Omental fat pad (tissue), 4 donors: ENCODE results near the gene CCDC3. TPM values are rescaled to one million over a fixed set of nuclear protein-coding genes. Genes with fewer than 3 reads are reported as not detected.

Source experiments
- ATAC-seq: fragments of 150-250 bp; one replicate; pipeline ENCODE4 v1.9.1; 2016; ENCODE audit warnings: mild to moderate bottlenecking, moderate library complexity; ENCODE audit not compliant: low FRiP score
- DNase-seq: peaks from one replicate; pipeline ENCODE4 v3.0.0-alpha.2; 2019; ENCODE audit warnings: low spot score
- total RNA-seq, 4 donors: library from RNA; depleted of rRNA; stranded (reverse); fragments of >200 nt; gene quantifications; one replicate each; pipeline ENCODE4 v1.1.0, GENCODE V29; 2016
- TF ChIP-seq, protein P1 (sequence below), 3 donors: fragments of 450-650 bp; IDR thresholded peaks; one replicate each; pipeline ENCODE4 v1.5.1; 2016 to 2017; ENCODE audit warnings: antibody characterized with exemption in 3 of 3, mild to moderate bottlenecking in 3 of 3, moderate library complexity in 2 of 3

Gene CCDC3
- total RNA-seq, 4 donors from 2014 or later = 23.5 to 77.8 (median 39.1) TPM

DNA sequence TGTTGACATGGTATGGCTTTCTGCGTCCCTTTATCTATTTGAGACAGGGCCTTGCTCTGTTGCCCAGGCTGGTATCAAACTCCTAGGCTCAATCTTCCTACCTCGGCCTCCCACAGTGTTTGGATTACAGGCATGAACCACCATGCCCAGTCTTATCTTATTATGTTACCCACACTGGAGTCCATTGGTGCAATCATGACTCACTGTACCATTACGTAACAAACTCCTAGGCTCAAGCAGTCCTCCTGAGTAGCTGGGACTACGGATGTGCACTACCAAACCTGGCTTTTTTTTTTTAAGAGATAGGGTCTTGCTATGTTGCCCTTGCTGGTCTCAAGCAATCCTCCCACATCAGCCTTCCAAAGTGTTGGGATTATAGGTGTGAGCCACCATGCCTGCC is 66.7 kb downstream of the CCDC3 start:
- no peak for DNase-seq
- no peak for ATAC-seq
- TF ChIP-seq, protein P1, sequence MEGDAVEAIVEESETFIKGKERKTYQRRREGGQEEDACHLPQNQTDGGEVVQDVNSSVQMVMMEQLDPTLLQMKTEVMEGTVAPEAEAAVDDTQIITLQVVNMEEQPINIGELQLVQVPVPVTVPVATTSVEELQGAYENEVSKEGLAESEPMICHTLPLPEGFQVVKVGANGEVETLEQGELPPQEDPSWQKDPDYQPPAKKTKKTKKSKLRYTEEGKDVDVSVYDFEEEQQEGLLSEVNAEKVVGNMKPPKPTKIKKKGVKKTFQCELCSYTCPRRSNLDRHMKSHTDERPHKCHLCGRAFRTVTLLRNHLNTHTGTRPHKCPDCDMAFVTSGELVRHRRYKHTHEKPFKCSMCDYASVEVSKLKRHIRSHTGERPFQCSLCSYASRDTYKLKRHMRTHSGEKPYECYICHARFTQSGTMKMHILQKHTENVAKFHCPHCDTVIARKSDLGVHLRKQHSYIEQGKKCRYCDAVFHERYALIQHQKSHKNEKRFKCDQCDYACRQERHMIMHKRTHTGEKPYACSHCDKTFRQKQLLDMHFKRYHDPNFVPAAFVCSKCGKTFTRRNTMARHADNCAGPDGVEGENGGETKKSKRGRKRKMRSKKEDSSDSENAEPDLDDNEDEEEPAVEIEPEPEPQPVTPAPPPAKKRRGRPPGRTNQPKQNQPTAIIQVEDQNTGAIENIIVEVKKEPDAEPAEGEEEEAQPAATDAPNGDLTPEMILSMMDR (IDR thresholded peaks at IDR 0.05) = no peak

DNA sequence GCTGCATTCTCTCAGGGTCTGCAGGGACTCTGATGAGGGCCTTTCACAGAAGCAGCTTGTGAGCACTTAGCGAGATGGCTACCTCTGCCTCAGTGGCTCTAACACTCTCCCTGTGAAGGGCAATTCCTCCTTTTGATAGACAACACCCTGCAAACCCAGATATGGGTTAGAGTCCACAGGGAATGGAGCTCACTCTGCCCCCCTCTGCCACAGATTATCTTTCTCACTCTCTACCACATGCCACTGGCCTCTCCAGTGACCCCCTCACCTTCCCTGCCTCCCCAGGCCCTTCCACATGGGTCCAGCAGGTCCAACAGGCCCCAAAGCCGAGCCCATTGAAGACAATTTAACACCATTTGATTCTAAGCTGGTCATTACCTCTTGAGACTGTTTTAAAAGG is 72.1 kb downstream of the CCDC3 start:
- ATAC-seq (no peak), DNase-seq (no peak)
- TF ChIP-seq, protein P1 (IDR thresholded peaks at IDR 0.05) = no peak

DNA sequence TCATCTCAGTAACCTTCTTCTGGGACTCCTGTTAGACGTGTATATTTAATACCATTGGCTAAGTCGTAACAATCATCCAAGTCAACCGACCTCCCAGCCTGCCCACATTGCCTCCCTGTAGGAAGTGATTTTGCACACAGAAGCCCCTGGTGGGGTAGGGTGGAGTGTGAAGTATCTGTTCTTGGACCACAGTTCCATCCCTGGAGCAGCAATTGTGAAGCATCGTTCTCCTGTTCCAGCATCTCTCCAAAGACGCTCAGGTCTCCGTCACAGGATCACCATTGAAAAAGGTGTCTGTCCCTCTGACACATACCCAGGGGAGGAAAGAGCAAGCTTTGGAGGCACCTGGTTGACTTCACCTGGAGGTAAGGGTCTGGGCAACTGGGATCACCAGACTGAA is 72.9 kb downstream of the CCDC3 start:
- TF ChIP-seq, protein P1 (IDR thresholded peaks at IDR 0.05) = no peak
- ATAC-seq (no peak), DNase-seq (no peak)

DNA sequence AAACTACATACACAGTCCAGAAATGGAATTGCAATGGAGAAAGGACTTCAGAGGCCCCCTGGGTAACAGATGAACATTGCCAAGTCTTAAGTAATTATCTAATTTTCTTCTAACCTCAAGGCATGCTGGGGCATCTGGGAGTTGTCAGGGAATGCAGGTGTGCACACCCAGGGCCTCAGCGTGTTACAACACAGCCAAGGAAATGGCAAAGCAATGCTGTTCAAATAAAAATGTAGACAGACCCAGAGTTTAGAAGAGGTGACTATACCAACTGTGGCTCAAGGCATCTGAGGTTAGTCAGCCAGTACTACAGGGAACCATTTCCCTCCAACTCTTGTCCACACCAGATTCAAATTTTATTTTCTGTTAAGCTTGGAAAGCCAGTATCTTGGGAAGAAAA is 73.6 kb downstream of the CCDC3 start:
- no peak for DNase-seq
- no peak for ATAC-seq
- TF ChIP-seq, protein P1 (IDR thresholded peaks at IDR 0.05) = no peak

DNA sequence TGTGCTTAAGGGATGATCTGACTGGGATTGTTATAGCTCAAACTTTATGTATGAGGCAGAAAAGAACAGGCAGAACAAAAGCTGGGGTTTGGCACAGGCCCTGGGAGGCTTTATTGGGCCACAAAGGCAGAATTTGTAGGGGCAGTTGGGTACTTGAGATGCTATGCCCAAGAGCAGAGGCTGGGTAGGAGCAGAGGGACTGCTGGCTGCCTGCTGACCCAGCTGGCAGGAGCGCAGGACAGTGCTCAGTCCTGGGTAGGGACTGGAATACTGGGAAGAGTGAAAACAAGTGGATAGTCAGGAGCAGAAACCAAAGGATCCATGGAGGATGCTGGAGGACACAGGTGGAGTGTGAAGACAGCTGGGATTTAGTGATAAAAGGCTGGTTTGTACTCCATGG is 75.7 kb downstream of the CCDC3 start:
- no peak for DNase-seq
- ATAC-seq = no peak
- TF ChIP-seq, protein P1 (IDR thresholded peaks at IDR 0.05) = no peak

DNA sequence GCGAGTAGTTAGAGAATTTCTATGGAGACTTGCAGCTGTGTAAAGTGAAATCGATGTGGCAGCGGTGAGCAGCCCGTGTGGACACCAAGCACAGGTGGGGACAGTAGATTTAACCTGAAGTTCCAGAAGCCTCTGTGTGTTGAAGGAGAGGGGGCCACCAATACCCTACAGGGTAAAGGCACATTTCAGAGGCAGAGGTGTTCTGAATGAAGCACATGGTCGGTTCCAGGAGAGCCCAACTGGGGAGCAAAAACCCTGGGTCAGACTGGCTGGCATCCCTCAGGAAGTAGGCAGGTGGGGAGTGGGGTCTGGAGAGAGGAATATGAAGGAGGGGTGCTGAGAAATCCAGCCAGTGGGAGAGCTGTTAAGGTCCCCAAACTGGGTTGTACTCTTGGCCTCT is 76.6 kb downstream of the CCDC3 start:
- DNase-seq (no peak), ATAC-seq (no peak)
- TF ChIP-seq, protein P1 (IDR thresholded peaks at IDR 0.05) = no peak

DNA sequence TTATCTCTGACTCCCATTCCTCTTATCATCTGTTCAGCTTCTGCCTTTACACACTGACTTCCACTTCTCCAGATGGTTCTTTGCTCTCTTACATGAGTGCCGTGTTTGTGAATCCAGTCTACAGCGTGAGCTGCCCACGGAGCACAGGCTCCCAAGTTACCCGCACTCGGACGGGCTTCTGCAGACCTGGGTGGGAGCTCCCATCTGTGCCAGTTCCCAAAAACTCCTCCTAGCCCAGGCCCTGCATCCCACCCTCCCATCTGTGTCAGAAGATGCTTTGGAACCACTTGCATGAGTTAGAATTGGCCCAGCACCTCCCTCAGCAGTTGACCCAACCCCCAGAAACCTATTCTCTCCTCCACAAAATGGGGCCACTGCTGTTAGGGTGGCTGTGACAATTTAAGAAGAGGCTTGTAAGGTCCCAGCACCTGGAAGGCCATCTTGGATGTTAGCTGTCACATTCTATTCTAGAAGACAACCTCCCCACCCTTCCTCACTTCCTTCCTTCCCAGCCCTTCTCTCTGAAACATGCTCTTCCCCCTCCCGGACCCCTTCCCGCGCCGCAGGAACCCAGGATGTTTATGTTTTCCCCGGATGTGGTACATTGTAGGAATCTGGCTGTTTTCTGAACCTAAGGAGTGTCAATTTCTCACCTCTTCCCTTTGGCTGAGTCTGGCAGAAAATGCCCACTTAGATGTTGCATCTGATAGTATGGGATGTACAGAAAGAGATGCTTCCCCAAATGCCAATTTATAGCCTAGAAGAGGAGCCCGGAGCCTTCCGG is 79.2 kb downstream of the CCDC3 start:
- no peak for DNase-seq
- TF ChIP-seq, protein P1 (IDR thresholded peaks at IDR 0.05) = no peak
- no peak for ATAC-seq
